Renal cortical epithelial cell (primary cell): ENCODE measurements around the gene IQCE. TPM values are rescaled to one million over a fixed set of nuclear protein-coding genes. Genes with fewer than 3 reads are reported as not detected.
"Not testable (repeated sequence)": the region's sequence is repeated elsewhere in the genome, so short reads cannot be mapped to it uniquely, and the experiment has no call there.

ENCODE experiments used
- DNase-seq: peaks from one replicate; pipeline ENCODE4 v3.0.0-alpha.2; 2011; ENCODE audit warnings: low read depth
- total RNA-seq: library from RNA; depleted of rRNA; stranded (reverse); fragments of >200 nt; gene quantifications from 2 replicates; pipeline ENCODE4 v1.2.3, GENCODE V29; 2014

IQCE gene
- total RNA-seq, 1 donor from 2014 or later: 25.8 TPM

DNA sequence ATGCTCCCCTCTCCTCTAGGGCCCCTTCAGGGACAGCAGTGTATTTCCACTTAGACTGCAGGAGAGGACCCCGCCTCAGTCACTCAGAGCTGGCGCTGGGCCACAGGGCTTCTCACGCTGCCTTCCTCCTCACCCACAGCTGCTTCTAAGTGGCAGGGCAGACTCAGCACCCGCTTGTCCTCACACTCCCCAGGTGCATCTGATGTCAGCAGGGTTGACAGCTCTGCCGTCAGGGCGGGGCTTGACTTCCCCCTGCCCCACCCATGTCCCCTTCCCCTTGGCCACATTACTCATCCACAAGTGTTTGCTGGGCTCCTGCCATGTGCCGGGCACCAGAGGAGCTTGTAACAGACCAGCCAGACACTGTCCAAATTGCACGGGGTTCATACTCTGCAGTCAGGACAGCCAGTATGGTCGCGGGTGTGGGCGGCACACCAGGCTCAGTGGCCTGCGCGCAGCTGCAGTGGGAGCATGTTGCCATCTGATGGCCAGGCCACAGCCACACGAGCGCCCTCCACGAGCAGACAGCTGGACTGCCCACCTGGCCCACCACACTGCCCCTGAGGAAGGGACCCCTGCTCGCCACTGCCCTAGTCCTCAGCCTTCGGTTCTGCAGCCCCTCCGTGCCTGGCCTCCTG lies 43.7 kb downstream of the IQCE start:
- DNase-seq: no peak

DNA sequence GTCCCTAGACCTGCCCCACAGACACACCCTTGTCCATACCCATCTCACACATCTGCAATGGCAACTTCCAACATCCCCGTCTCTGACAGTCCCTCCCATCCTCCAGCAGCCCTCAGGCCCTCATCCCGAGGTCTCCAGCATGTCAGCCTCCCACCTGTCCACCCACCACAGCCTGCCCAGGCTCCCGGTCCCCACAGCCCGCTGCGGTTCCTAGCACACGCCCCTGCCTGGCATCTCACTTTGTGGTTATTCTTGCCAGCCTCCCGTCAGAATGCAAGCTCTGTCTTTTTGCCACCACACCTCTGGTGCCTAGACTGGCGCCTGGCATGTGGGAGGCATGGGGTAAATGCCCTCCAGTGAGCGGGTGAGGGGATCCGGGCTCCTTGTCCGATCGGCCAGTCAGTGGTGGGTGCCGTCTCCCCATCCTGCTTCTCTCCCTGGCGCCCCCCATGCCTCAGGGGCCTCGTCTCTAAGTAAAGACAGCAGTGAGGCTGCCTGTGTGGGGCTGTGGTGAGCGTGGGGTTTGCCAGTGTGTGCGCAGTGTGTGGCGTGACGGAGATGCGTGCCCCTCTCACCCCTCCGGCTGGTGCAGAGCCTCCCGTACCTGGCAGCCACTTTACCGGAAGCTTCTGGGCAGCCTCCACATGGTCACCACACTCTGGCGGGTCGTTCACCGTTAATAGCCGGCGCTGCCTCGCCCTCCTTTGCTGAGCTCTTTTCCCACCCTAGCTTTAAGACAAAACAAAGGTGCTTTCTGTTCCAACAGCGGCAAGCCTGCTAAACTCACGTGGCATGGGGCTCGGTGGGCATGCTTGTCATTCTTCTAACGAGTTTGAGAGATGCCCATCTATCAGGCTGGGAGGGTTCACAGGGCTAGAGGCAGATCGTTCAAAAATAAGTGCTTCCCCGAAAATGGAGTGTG lies 44.5 kb downstream of the IQCE start:
- DNase-seq: no peak

DNA sequence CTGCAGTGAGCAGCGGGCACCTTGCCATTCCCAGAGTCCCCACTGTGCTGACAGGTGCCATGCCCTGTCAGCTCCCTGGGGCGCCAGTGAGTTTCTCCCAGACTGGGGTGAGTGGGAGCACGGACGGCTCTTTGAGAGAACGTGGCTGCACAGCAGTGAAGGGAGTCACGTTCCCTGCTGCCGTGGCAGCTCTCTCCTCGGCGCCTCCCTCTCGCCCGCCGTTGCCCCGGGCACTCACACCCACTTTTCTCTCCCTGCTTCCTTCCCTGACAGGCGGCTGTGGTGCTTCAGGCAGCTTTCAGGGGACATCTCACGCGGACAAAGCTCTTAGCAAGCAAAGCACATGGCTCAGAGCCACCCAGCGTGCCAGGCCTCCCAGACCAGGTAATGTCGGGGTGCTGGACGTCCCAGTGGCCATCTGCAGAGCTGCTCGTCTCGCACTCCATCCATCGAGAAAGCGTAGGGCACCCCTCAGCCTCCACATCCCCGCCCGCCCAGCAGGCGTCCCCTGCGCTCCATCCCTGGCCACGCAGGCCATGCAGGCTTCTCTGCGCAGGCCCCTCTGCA lies 45.9 kb downstream of the IQCE start:
- no peak for DNase-seq

DNA sequence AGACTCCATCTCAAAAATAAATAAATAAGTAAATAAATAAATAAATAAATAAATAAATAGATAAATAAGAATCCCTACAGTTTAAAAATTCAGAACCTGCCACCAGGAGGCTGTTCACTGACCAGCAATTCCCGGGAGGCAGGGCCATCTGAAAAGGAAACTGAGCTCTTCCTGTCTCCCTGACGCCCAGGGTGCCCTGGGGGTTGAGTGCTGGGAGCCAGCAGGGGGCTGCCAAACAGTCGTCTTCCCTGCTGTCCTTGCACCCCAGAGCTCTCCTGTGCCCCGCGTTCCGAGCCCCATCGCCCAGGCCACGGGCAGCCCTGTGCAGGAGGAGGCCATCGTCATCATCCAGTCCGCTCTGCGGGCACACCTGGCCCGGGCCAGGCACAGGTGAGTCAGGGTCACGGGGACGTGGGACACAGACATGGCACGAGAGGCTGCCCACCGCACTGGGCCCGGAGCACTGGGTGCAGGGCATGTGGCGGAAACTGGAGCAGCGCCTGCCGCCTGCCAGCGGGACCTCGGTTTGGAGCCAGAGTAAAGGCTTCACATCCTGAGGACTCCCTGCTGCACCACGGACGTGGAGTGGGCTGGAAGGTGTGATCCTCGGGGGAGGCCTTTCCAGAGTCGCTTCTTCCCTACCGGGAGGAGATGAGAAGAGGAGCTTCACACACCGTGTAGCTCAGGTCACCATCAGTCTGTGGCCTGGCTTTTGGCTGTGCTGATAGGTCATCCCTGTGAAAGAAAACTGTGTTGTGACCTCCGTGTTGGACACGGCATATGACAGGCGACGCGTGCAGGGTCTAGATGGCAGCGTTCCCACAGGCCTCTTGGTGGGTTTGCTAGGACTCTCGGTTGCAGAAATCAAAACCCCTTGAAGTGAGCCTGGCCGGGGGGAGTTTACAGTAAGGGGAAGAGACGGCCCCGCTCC lies 47.1 kb downstream of the IQCE start:
- DNase-seq: no peak

DNA sequence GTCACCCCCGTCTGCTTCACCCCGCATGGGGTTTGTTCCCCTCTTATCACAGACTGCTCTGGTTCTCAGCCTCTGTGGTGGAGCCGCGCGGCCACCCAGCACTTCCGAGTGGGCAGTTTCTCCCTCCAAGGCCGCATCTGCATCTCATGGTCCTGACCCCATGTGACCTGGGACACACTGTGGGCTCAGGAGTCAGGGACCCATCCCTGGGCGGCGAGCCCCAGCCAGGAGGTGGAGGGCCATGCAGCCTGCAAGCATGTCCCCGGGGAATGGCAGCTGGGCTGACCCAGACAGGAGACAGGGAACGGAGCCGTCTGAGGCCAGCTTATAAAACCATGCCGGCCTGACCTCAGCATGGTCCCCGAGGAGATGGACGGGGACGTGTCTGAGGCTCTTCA lies 47.8 kb downstream of the IQCE start:
- no peak for DNase-seq

DNA sequence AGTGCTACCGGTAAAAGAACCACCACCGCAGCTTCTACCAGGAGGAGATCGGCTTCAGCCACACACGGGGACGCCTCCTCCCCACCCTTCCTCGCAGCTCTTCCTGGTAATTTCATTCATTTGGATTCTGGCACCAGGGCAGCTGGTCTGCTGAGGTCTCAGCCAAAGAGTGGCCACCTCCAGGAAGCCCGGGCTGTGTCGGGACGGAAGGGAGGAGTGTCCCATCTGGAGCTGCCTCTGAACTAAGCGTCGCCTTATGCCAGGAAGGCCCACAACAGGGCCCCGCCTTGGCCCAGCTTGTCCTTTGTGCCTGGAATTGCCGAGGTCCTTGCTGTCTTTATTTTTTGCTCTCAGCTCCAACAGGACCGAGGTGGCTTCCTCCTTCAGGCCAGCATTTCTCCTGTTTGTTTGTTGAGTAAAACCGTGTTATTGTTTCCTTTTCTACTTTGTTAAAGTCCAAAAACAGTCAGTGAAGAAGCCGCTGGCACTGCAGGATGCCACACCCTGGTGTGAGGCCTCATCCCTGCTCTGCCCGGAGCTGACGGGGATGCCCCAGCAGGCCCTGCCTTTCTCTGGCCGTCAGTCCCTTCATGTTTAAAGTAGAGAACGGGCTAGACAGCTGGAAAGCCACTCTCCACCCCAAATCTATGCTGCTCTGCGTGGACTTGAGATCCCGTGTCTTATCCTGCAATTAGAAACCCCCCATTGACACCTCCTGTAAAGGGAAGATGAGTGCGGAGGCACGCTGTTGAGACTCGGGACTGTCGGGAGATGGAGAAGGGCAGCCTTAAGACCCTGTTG lies 48.5 kb downstream of the IQCE start:
- no peak for DNase-seq

DNA sequence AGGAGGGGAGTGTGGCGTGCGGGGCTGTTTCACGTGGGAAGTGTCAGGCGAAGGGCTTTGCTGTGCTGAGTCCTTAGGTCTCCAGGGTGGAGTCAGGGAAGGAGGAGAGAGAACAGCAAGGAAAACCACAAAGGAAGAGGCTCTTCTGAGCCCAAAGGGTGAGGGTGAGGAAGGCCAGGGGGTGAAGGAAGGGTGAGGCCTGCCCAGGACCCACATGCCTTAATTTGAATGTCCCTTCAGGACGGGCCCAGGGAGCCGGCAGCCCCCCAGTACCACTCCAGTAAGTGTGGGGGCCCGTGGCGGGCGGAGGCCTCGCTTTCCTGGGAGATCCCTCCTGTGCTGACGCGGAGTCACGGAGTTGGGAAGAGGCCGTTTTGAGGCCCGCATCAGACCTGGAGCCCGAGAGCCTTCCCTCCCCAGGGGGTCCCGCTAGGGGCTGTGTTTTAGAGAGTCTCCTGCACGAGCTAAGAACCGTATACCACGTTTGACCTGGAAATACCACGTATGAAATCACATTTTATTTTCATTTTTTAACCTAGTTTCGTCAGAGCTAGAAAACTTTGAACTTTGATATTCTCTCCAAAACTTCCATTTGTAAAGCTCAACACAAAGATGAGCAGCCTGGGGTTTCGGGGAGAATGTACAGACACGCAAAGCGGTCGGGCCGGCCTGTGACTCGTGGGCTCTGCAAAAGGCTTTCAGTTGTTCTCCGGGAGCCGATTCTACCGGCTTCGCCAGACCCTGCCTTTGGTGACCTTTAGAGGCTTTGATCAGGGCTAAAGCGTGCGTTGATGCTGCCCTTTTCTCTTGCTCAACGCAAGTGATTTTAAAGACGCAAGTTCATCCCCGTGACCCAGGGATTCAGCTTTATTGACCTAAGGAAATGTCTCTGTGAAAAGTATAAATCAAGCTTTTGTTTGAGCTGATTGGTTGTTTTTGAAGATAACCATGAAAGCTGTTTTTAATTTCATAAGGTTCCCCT lies 49.4 kb downstream of the IQCE start:
- no peak for DNase-seq

DNA sequence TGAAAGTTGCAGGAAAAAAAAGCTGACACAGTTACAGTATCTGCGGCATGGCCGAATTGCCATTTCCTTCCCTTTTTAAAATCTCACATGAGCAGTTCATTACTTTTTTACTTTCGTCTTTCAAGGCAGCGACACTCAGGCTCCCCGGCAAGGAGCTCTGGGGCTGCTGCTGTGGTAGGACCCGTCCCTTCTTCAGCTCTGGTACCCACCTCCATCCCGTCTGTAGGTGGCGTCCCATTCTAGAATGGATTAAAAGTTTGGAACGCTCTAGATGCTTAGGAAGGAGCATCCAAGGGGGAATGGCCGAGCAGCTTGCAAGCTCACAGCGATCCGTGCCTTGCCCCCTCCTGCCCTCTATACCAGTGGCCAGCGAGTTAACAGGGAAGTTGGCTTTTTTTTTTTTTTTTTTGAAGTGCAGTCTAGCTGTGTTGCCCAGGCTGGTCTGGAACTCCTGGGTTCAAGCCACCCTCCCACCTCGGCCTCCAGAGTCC lies 50.2 kb downstream of the IQCE start:
- no peak for DNase-seq

DNA sequence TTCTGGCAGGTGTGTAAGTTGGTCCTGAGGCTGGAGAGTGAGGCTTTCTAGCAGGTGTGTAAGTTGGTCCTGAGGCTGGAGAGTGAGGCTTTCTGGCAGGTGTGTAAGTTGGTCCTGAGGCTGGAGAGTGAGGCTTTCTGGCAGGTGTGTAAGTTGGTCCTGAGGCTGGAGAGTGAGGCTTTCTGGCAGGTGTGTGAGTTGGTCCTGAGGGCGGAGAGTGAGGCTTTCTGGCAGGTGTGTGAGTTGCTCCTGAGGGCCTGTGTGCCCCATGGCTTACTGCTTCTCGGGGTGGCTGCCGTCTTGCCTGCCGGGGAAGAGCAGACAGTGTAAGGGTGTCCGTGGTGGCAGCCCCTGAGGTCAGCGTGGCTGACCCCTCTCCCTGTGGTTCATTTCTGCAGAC lies 50.9 kb downstream of the IQCE start:
- DNase-seq: not testable (repeated sequence)

DNA sequence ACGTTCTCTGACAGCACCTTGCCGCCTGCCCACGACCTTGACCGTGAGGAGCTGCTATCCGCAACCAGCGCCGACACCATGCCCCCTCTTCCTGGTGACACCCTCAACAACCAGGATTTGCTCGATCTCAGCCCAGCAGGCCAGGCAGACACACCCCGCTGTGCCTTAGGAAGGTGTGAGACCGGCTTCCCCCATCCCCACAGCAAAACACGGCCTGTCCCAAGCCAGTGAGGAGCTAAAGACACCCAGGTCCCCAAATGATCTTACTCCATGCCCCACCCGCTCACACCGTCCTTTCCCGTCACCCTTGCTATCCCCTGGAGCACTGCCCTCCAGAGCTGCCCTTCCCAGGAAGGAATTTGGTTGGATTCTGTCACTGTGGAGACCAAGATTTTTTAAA lies 51.7 kb downstream of the IQCE start:
- DNase-seq: no peak

DNA sequence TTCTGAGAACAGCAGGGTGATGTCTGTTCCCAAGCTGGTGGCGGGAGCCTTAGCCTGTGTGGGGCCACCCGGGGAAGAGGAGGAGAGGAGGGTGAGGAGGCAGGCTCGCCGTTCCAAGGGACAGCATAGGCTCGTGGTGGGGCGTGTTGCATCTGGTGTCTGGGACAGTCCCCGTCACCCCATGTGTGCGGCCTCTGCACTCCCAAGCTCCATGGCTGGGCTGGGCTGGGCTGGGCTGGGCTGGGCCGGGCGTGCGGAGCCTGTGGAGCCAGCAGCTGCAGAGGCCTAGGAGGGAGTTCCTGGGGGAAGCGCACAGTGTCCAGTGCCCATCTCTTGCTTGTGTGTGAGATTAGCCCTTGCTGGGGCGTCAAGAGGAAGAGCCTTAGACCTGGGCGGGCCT lies 52.1 kb downstream of the IQCE start:
- DNase-seq: no peak

DNA sequence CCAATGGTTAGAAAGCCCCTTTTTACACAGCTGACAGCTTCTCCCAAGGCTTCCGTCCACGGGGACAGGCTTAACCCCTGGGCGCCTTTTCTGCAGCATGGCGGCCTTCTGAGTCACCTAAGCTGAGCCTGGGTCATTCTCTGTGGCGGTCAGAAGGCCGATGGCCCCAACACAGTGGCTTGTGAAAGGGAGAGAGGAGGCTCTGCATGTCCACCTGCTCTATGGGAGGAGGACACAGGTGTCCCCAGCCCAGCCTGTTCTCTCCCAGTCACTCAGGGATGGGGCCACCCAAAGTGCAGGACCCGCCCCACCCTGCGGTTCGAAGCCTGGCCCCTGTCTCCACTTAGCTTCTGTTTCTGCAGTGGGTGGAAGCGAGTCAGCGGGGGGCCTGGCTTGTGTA lies 52.6 kb downstream of the IQCE start:
- no peak for DNase-seq

DNA sequence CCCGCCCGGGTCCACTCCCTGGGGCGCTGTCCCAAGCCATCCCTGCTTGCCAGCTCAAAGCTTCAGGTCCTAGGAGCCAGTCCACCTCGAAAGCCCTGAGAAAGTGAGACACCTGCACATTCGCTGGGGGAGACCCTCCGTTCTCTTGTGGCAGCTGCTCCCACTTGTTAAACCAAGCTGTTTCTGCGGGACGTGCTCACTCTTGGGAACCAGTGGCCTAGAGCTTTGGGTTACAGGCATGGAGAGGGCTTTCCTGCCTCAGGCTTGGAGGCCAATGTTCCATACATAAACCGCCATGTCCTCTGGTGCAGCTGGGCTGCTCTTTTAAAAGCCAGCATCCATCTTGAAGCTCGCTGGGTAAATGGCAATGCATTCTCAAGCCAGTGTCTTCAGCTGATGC lies 53.1 kb downstream of the IQCE start:
- no peak for DNase-seq

DNA sequence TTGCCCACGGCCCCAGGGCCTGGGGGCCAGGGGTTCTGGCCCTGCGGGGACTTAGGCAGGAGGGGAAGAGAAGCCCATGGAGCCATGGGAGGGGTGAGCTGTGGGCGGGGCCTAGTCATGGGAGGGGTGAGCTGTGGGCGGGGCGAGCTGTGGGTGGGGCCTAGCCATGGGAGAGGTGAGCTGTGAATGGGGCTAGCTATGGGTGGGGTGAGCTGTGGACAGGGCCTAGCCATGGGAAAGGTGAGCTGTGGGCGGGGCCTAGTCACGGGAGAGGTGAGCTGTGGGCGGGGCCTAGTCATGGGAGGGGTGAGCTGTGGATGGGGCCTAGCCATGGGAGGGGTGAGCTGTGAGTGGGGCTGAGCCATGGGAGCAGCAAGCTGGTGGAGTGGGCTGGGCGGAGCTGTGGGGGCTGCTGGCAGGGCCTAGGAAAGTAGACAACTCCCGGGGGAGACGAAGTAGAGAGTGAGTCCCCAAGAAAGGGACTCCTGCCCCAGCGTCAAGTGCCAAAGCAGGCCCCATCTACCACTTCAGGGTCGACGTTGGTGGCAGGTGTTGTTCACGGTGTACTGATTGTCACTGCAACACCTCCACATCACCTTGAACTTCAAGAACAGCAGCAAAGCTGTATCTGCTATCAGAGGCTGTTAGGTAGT lies 53.8 kb downstream of the IQCE start:
- no peak for DNase-seq

DNA sequence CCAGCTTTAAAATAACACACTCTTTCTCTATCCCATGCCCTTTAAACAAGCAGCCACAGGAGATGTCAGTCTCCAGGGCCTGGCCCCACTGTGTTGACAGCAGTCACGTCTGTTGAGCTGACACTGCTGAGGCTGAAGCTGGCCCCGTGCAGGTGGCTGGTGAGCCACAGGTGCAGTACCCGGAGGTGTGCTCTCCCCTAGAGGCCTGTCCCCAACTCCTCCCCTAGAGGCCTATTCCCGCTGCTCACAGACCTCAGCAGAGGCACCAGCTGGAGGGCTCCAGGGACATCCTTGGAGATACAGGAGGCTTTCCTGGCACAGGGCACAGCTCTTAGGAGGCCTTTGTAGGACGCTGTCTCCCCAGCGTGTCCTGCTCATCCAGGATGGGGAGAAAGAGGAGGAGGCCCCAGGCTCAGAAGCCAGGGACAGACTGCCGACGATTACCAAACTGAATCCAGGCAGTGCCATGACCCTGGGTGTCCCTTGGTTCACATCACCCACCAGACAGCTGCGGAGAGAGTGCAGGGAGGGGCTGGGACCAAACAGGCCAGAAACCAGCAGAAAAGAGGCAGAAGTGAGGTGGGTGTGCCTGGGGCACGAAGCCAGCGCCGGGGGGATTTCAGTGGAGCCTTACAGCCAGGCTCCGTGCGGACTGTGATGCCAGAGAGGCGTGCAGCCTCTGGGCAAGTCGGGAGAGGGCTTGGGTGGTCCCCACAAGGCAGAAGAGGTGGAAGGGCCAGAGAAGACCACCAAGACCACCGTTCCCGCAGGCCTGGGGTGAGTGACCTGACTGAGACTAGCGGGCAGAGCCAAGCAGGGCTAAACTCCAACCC lies 54.5 kb downstream of the IQCE start:
- no peak for DNase-seq

DNA sequence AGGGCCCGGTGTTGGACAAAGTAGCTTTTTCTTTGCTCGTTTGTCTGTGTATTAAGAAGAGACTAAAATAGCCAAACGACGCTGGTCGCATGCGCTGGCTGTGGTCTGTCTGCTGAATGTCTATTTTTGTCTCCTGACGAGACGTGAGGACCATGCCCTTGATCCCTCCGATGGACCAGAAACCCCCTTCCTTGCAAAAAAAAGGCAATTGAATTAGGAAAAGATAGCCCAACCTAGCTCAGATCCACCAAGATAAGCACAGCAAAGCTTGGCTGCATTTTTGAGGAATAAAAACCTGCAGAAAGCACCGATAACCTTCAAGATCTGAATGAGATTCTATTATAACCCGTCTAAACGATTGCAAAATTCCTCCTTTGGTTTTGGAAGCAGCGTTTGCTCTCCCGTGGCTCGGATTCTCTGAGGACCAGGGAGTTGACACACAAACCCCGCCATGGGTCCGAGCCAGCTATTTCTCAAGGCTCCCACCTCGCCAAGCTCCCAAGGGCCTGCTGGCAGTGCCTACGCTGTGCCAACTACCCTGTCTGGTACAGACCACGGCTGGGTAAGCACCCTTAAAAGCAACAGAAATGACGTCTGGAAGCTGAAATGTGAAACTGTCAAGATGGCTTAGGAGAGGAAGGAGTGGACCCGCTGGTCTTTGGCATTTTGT lies 55.3 kb downstream of the IQCE start:
- DNase-seq: peak; percentile 76

DNA sequence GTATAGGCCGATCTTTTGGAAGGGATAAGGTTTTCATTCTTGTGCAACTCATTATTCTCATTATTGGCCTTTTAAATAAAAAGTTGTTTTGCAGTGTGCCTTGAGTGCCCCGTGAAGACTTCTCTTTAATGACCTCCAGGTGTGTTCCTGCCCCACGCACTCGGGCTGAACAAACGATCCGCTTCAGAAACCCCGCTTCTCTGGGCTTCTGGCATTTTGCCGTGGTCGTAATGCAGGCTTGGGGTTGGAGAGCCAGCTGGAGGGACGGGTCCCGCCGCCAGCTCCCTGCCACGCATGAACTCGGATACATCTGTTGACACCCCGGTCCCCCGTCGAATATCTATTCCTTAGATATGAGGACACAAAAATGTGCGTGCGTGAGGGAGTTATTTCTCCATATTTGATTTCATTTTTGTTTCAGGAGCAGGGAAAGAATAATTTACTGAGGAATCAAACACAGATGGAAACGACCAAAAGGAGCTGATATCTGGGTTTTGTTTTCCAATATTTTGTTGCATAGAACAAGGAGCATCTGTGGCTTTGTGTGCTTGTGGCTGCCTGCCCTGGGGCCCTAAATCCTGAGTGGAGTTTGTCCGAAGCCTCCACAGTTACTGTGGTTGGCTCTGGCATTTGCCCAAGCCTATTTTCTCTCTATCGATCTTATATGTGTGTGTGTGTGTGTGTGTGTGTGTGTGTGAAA lies 56.0 kb downstream of the IQCE start:
- DNase-seq: no peak
